Stimulated activated CD8-positive, alpha-beta memory T cell treated with anti-CD3 and anti-CD28 coated beads, Interleukin-4, amount 100 ng/mL, for 4 hours (primary cell): Measurements from ENCODE around the gene VEGFC.

Source experiments
- DNase-seq, 2 donors: peaks; one replicate each; pipeline ENCODE4 v3.0.0-alpha.2; 2020; ENCODE audit warnings: low read depth in 2 of 2, low spot score in 1 of 2

Gene VEGFC

DNA sequence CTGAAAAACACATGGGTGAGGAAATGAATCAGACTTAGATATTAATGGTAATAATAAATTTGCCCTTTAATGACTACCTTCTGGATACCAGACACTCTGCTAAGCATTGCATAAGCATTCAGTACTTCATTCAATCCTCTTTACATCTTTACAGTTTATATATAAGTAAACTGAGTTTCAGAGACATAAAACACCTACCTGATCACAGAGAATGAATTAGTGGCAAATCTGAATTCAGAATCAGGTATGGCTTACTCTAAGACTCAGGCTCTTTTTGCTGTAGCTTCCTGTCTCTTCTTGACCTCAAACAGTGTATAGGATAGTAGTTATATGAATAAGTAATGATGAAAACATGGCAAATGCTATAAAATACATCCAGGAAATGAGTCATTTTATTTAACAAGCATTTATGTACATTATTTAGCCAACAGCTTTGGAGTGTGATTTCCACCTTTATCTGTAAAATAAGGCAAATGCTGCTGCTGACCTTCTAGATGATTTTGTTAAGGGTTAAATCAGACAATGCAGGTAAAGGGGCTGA is 83.9 kb downstream of the VEGFC start:
- DNase-seq = no peak

DNA sequence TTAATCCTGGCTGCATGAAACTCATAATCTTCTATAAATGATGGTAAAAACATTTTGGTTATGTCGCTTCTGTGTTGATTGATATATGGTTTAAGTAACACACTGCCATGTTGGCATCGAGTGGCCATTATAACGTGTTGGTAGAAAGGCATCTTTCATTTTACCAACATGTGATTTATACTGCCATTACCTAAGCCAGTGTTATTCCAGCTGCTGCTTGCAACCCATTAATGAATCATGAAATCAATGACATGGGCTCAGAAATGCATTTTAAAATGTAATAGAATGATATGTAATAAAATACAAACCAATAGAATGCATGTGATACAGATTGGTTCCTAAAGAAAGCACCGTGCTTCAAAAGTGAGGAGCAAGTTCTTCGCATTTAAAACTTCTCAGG is 102.0 kb downstream of the VEGFC start:
- no peak for DNase-seq

DNA sequence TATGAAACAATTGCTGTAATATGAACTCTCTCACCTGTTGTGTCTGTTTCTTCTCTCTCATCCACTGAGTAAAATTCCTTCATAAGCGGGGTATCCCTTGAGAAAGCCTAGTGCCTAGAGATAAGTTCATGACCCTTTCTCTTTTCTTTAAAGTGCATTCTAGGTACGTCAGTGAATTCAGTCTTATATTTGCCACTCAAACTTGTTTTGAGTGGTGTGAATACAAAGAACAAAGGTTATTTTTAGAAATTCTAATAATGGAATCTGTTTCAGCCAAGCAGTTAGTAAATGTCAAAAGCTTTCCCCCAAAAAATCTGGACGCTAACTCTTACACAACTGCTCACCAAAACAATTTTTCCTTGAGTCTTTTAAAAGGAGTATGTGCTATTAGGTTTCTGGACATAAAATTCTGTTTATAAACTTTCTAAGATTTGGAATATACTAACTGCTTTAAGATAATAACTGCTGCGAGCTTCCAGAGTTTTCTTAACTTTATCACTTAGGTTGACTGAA is 112.0 kb downstream of the VEGFC start:
- DNase-seq = no peak

DNA sequence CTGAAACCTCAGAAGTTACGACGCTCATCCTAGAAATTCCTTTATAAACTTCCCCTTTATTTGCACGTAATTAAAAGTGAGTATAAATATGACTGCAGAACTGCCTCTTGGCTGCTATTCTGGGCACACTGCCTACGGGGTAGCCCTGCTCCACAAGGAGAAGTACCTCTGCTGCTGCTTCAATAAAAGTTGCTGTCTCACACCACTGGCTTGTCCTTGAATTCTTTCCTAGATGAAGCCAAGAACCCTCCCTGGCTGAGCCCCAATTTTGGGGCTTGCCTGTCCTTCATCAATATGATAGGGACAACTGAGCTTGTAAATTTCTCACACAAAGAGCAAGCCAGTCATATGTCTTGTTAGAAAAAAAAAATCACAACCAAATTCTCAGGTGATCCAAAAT is 115.8 kb downstream of the VEGFC start:
- DNase-seq = no peak

DNA sequence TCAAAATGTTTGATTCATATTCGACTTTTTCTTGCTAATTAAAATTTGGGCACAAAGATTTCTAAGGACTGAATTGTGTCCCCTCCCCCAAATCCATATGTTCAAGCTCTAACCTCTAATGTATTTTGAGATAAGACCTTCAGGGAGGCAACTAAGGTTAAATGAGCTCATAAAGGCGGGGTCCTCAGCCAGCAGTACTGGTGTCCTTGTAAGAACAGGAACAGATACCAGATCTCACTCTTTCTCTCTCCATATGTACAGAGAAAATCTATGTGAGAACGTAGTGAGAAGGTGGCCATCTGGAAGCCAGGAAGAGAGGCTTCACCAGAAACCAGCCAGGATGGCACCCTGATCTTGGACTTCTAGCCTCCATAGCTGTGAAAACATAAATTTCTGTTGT is 116.9 kb downstream of the VEGFC start:
- DNase-seq = no peak

DNA sequence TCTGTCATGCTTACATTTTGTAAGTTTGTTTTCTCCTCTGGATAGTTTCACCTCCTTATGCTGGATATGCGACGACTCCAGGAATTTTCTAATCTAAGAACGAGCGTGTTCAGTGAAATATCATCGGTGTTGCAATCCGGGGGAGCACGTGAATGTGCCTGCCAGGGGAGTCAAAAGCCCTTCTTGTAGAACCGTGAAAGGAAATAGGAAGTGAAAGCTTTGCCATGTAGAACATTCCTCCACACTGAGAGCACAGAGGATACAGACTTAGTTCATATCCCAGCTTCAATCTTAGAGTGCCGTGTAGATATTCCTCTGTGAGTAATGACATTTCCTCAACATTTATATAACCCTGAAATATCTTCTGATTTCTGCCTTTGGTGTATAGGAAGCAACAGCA is 121.2 kb downstream of the VEGFC start:
- no peak for DNase-seq

DNA sequence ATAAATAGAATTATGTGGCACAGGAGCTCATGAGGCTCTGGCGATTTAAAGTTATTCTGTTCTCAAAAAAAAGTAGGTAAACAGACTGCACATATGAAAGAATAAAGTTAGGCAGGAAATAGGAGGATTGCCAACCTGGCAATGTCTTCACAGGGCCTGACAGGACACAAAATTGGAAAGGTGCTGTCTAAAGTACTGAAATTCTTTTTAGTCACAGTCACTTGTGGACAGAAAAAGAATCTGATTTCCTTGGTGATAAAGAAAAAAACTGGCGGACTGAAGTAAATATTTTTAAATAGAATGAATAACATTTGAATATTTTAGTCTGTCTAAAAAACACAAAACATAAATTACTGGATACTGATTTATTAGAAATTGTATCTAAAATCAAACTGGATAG is 124.4 kb downstream of the VEGFC start:
- DNase-seq = no peak

DNA sequence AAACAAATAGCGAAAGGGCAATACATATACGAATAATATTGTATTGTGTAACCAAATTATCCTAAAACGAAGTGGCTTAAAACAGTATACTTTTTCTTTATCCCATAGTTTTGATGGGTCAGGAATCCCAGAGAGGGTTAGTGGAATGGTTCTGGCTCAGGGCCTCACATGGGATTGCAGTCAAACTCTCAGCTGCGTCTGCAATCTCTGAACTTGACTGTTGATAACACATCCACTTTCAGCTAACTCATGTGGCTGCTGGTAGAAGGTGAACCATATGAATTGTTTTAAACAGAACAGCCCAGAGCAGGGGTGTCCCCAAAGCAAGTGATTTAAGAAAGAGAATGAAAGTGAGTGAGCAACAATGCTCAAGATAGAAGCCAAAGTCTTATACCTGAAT is 127.8 kb downstream of the VEGFC start:
- DNase-seq = no peak

DNA sequence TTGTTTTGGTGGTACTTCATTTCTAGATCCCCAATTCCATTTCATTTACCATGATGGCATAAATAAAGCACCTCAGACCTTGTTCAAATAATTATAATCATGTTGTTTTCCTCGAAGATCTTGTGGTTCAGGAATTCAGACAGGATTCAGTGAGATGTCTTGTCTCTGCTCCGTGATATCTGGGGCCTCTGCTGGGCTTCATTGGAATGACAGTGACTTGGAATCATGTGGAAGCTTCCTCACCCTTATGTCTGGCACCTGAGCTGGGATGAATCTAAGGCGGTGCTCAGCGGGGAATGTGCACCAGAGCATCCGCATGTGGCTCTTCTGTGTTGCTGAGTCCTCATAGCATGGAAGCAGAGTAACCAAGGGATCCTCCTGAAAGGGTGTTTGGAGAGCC is 132.2 kb downstream of the VEGFC start:
- DNase-seq = no peak

DNA sequence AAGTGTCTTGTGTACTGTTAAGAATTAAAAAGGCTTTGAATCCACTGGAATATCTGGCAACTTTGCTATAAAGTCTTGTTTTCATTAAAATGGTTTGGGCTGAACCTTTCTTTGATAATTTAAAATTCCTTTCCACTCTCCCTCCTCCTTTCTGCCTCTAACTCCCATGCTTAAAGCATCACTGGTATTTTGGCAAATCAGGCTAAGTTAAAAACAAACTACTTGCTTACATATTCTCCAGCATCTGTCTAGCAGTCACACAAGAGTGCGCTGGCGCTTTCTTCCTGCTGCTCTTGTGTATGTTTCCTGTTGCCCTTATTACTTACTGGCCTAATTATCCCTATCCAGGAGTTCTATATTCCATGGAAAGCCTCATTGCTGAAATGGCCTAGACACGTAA is 136.6 kb downstream of the VEGFC start:
- DNase-seq = no peak

DNA sequence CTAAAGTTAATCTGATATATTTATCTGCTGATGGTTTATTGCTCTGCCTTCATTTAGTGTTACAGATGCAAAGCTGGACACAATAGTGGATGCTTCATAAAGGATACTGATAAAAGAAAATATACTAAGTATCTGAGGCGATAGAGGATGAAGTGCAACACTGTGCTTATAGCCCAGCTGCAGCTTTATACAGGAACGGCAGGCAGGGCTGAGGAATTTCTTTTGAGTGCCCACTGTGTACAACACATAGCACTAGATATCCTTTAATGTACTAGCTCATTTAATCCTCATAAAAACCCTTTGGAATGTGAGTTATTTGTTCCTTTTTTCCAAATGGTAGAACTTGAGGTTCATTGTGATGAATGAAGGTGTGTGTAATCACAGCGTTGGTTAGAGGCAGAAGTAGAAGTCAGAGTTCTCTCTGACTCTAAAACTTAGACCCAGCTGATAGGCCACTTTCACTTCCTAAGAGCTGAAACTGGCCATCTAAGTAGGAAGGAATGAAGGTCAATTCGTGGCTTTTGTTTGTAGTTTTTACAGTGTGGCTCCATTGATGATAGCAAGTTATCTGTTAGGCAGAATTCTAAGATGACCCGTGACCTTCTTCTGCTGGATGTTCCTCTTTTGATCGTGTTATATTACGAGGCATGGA is 138.0 kb downstream of the VEGFC start:
- DNase-seq = no peak

DNA sequence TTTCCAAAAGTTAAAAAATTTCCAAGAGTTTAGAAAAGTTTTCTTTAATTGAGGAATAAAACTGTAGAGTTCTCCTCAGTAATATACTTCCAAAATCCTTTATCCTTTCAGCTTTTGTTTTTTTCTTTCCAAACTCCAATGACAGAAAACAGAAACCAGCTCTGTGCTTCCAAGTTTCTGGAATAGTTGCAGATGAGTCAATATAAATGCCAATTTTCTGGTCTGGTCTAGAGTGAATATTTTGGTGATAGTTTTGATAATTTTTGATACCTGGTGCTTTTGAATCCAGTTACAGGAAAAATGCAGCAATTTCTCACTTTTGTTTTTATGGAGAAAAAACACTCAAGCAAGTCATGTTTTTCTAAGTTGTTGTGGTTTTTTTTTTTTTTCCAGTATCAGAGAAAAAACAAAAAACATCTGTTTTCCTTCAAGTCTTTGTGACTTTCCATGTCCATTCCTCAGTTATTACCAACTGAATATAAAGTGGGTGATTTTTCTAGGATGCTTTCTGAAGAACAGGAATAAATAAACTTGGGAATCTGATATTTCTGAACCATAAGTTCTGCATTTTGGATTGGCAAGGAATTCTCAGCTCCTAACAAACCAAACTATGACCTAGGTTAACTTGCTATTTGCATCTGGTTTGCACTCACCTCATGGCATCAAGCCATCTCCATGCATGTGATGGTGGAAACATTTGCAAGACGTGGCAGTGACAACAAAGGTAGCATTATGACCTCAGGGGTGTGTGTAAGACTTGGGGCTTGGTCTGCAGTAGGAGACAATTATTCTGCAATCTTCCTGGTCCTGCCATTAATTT is 139.1 kb downstream of the VEGFC start:
- no peak for DNase-seq

DNA sequence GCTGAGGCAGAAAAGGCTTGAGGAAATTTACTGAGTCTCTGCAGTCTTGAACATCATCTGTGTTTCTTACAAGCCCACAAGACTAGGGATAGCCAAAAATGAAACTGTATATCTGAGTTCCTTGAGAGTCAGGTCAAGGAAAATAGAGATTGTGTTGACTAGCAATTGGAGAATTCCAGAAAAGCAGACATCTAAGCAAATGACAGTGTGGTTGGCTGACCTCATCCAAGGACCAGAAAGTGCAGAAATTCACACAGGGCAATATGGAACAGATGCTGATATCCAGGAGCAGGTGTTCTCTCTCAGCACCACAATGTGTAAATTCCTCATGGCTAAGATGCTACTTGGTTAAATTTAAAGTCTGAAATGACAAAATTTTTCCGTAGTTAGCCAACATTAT is 146.4 kb downstream of the VEGFC start:
- DNase-seq = no peak

DNA sequence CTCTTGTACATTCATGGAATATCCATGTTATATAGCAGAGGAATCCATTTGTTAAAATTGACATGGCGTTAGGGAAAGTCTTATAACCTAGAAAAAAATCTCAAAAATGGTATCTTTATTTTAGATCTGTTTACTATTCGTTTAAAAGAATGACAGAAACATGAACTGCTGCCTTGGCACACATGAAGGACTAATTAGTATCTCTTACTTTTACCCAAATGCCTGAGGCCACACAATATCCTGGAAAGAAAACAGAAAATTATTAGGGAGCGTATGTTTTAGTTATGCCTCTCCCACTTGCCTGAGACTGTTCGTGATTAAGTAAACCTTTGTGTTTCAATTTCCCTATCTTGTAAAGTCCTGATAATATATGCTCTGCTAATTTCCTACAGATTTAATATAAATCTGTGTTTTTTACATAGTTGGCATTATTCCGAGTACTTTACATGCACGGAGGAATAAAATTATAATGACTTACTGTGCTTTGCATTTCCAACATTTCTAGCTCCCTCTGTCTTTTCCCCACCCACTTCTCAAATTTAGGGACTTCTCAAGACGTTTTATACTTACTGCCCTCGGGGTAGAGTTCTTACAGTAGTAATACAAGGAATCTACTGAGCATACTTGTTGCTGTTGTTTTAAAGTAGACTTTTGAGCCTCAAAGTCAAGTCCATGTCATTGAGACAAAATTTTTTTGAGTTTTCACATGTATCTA is 147.3 kb downstream of the VEGFC start:
- no peak for DNase-seq

DNA sequence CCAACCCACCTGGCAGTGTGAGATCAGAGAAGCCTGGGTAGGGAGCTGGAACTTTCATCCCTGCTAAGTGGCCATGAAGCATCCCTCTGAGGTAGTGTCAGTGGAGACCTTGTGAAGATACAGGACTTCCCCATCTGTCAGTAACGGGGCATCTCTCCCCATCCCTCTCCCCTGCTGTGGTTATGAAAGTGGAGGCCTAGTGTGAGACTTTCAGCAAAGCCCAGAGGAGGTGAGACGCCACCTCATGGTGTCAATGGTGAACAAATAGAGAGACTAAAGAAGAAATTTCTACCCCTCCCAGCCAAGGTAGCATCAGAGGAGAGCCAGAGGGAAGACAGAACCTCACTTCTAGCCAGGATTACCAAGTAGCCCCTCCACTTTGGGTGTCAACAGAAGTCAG is 150.2 kb downstream of the VEGFC start:
- DNase-seq = no peak

DNA sequence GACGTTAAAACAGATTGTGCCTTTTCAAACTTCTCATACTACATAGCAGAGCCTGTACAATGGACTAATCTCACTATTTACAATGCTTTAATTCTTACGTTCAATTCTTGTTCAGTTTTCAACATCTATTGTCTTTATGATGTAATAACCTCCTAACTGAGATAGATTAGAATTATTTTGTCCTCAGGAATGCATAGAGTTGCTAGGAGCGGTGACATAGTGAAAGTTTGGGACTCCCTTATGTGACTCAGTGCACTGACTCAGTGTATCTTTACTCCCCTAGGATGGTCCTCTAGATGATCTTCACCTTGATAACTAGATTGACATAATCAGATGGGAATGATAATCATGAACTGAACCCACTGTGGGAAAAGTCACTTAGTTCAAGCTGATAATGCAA is 151.5 kb downstream of the VEGFC start:
- DNase-seq = no peak

DNA sequence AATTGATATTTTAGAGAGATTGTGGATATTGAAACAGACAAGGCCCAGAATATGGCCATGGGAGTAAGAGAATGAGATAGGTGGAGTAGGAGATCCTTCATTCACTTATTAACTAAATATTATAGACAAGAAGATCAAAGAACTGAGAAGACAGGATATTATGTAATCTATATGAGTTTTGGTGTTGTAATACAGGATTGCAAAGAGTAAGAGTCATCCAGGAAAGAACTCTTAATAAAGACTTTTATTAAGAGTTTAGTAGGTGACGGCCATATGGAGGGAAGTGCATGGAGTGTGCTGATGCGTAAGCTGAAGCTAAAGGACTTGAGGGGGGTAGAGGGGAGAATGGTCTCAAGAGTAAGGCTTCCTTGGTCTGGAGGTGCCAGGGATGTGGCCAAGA is 153.7 kb downstream of the VEGFC start:
- no peak for DNase-seq

DNA sequence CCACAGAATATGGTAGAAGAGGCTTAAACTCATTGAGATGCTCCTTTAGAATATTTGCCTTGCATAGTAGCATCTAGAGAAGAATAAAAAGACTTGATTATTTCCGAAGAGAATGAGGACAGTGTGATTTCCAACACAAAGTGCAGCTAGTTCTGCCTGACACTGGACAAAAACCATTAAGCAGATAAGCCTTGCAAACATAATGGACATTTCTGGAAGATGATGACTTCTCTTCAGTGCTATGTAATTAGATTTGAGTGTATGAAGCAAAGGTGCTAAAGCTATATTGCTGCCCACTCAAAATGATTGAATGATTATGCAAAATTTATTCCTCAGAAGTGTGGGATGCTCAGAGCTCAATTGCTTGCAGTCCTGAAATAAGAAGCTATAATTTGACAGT is 156.4 kb downstream of the VEGFC start:
- DNase-seq = no peak

DNA sequence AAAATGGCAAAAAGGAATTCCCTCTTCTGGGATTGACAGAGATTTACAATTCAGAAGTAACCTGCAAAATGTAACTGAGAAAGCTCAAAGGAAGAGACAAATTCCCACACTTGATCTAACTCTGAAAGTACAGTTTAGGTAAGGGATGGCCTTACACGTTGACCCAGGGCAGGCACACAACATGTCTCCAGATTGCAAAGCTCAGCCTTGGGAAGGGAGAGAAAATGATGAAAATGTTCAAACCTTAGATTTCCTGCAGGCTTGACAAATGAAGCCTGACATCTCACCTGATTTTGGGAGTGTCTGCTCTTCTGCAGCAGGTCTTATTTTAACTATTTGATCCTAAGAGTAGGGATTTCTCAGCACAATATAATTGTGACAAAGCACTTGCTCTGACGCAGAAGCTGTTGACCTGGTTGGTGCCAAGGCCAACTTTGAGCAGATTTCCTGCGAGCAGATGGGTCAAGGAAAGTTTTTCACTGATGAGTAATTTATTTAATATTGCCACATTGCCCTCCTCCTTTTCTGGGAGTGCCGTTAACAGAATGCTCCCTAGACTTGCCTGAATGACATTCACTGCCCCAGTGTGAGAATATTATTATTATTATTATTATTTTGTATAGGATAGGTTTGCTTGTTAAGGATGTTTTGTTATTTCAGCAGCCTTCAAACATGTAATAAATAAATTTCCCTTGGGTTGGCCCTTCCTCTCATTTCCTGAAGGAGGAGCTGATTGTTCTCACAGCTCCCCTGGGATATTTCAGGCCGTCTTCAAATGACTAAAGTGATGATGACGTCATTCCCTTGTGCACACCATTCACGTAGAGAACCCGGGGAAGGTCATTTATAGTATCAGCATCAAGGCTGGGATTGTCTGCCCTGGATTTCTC is 157.1 kb downstream of the VEGFC start:
- DNase-seq = no peak
